ENCODE data around the gene PYGO2. TPM values are rescaled to one million over a fixed set of nuclear protein-coding genes. Genes with fewer than 3 reads are reported as not detected.

PYGO2 gene
- polyA plus RNA-seq, 4 donors: 46.9 to 52.2 (median 50.7) TPM

DNA sequence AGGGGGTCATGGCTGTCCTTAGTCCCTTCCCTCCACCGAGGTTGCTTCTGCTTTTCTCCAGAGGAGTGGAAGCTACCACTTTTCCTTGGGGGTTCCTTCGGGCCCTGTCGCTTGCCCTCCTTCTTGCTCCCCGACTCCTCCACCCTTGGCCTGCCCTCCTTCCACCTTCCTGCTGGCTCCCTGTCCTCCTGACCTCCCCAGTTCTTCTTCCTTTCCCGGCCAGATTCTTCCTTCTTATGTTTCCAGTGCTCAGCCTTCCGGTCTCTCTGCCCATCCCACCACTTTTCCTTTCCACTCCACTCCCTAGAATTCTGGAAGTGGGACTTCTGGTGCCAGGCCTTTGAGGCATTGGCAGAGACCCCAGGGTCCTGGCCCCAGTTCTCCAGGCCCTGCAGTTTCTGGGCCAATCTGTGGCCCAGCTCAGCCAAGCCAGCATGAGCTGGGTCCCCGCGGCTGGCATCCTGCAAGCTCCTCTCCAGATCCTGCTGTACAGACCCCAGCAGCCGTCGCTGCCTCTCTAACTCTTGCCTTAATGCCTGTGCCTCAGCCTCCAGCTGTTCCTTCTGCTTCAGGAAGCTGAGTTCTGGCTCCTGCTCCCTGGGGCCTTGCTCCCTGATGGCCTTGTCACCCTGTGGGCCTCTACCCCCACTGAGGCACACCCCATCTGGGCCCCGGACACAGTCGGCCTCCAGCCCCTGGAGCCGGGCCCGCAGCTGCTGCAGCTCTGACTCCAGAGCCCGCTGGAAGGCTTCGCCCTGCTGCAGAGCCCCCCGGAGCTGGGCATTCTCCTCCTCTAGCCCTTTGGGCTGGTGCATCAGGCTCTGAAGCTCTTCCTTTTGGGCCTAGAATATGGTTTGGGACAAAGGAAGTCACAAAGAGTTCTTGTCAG, 15.4 kb downstream of the PYGO2 start:
- DNase-seq (ENCODE audit: low read depth in 4 of 4, low spot score in 3 of 4): no peak

DNA sequence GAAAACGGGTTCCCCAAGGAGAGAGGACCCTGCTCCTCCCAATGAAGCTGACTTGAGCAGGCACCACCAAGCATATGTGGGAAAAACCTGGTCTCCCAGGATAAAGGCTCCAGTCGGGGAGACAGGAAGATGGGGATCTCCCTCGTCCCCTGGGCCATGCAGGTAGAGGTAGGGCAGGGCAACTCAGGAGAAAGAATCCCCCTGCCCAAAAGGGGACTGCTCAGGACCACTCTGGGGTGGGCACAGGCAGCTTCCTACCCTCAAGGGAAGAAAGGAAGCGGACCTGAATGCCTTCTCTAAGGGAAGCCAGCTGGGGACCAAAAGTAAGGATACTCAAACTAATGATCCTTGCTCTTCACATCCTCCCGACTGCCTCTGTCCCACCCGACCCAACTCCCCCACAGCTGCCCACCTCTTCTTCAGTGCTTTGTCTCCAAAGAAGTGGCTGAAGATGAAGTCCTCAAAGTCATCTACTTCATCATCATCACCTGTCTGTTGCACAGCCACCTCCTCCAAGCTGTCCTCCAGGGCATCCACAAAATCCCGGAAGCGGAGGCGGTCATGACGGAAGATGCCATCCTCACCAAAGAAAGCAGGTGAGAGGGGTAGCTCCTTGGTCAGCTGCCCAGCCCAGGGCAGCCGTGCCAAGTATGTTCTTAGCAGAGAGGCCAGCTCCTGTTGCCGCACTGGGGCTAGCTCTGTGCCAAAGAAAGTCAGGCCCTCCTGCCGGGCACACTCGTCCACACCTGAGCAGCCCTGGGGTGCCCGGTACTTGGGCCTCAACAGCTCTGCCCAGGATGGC, 16.2 kb downstream of the PYGO2 start:
- no peak for DNase-seq (ENCODE audit: low read depth in 4 of 4, low spot score in 3 of 4)

DNA sequence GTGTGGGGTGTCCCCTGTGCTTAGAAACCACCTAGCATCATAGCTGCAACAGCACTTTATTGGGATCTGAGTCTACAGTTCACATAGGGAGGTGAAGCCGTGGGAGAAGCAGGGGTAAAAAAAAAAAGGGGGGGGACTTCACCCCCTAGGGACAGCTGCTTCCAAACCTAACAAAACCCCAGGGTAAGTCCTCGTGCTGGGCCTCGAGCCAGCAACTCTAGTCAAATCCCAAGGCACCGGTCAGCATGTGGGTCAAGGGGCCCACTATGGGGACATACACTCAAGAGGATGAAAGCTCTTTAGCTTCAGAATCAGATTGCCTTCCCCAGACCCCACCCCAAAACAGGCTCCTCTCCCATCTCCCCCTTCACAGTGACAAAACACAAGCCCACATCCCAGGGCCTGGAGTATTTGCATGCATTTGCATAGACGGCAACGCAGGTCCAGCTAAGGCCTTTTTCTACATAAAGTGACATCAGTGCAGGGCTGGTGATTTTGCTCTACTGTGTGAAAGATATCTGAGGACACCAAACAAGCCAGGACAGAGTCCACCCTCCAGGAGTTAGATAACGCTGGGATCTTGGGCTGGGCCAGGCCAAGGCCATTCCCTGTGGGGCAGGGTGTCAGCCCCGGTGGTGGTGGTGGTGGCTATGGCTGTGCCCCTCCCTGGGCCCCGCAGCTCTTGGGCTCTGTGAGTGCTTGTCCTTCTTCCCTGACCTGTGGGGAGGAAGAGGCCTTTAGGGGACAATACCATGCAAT, 17.0 kb downstream of the PYGO2 start:
- no peak for DNase-seq (ENCODE audit: low read depth in 4 of 4, low spot score in 3 of 4)

DNA sequence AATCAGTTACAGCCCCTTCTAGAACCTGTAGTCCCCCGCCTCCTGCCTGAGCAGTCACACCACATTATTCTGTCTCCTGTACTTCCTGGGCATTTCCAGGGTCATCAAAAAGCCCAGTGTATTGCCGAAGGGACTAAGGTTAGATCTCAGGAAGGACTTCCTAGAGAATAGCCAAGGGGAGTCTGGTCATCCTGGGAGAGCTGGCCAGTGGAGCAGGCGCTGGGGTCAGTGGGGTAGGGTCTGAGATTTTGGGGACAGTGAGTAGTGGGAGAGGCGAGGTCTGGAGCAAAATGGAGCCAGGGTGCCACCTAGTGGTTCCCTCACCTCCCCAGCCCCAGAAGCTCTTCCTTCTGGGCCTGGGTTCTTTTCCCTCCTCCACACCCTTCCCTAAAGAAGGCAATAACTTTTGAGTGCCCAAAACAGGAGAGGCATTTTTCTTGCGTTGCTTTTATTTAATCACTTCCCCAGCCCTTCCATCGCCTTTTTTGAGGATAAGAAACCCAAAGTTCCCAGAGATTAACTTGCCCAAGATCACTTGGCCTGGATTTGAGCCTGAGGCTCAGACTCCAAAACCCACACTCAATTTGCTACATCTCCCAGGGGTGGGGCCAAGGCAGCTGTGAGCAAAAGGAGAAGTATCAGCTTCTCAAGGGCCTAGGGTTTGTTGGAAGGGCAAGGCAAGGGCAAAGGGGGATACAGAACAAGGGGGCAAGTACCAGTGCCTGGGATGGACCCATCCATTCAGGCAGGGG, 17.8 kb downstream of the PYGO2 start:
- no peak for DNase-seq (ENCODE audit: low read depth in 4 of 4, low spot score in 3 of 4)

DNA sequence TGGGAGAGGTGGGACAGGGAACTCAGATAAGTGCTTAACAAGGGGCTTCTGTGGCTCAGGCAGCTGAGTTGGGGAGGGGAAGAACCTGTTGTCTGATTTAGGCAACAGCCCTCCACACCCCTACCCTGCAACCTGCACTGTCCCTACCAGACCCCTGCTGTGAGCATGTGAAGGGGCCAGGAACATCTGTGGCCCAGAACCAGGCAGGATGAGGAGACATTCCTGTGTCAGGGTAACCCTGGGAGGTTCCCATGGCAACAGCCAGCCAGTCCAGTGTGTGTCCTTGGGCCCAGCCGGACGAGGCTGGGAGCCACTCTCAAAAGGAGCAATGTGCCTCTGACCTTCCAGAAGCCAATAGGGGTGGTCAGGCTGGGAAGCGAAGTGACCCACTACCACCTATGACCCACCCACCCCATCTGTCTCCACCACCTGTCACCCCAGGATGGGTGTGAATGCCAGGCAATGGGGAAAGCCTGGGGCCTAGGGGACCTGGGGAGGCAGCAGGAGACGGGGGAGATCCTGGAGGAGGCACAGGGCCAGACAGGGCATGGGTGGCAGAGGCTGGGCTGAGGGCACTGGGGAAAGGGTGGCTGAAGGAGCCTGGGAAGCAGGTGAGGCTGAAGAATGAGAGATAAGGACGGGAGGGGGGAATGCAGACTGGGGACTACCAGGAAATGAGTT, 20.1 kb downstream of the PYGO2 start:
- DNase-seq (ENCODE audit: low read depth in 4 of 4, low spot score in 3 of 4): no peak

DNA sequence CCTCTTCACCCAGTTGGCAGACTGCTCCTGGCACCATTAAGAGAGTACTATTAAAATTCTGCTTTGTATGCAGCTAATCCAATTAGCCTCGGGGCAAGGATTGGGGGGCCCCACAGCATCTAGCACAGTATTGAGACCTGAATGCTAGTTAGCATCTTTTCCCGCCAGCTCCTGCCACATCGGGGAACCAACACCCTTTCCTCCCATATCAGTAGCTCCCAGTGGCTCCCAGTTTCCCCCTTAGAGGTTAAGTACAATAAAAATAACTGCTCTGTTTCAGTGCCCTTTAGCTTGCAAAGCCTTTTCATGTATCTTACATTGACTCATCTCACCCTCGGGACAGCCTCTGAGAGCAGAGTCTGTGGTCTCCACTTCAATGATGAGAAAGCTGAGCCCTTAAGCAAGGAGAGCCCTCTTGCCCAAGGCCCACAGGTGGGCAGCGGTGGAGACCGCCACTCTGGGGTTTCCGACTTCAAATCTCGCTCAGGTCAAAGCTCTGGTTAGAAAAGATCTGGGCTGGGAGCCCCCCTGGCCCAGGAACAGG, 20.9 kb downstream of the PYGO2 start:
- no peak for DNase-seq (ENCODE audit: low read depth in 4 of 4, low spot score in 3 of 4)

DNA sequence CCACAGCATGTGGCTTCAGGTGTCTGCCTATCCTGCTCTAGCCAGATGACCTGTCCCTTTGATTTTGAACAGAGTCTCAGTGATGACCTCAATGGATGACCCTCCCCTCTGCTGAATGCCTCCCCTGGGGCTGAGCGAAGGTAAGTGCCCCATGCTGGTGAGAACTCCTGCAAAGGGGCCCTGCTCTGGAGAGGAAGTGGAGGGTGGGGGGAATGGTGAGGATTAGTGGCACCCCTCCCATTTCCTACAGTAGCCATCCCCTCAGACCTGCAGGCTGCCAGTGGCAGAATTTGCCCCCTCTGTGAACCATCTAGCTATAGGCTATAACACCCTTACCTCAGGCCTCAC, 21.4 kb downstream of the PYGO2 start:
- DNase-seq (ENCODE audit: low read depth in 4 of 4, low spot score in 3 of 4): no peak

DNA sequence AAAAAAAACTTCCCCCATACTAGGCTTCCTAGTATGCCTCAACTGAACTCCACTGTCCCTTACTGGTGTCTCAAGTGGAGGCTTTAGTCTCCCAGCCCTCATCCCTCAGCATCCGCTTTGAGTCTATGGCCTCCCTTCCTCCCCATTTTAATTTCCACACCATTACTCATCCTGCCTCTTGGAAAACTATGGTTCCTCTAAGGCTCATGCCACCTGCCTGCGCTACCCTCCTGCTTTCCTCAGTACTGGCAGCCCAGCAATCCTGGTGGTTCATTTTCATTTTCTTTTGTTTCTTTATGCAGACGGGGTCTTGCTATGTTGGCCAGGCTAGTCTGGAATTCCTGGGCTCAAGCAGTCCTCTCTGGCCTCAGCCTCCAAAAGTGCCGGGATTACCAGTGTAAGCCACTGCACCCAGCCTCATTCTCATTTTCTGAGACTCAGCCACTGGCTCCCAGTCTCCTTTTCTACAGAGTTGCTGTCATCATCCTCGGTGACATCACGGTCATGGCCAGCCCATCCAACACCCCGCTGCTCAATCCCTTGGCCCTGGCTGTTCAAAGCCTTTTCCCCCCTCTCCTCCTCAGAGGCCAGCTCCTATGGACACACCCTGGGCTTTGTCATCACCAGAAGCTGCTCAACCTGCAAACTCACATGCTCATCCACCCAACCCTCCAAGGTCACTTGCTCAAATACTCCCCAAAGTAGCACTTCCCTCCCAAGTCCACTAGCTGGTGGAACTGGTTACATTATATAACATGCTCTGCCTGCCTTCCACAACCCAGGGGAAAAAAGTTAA, 22.8 kb downstream of the PYGO2 start:
- DNase-seq (ENCODE audit: low read depth in 4 of 4, low spot score in 3 of 4): no peak

DNA sequence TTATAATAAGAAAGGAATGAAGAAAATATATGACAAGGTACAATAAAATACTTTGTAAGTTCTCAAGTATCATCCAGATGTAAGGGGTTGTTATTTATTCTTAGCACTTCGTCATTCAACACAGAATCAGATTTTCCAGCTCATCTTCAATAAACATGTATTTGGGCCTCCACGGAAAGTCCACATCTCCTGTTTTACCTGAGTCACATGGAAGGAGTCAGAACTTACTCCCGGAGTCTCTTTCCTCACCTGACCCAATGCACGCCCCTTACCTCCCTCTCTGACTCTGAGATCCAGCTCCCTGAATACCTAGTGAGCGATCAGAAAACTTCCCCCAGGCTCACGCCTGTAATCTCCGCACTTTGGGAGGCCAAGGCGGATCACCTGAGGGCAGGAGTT, 23.6 kb downstream of the PYGO2 start:
- DNase-seq (ENCODE audit: low read depth in 4 of 4, low spot score in 3 of 4): no peak

DNA sequence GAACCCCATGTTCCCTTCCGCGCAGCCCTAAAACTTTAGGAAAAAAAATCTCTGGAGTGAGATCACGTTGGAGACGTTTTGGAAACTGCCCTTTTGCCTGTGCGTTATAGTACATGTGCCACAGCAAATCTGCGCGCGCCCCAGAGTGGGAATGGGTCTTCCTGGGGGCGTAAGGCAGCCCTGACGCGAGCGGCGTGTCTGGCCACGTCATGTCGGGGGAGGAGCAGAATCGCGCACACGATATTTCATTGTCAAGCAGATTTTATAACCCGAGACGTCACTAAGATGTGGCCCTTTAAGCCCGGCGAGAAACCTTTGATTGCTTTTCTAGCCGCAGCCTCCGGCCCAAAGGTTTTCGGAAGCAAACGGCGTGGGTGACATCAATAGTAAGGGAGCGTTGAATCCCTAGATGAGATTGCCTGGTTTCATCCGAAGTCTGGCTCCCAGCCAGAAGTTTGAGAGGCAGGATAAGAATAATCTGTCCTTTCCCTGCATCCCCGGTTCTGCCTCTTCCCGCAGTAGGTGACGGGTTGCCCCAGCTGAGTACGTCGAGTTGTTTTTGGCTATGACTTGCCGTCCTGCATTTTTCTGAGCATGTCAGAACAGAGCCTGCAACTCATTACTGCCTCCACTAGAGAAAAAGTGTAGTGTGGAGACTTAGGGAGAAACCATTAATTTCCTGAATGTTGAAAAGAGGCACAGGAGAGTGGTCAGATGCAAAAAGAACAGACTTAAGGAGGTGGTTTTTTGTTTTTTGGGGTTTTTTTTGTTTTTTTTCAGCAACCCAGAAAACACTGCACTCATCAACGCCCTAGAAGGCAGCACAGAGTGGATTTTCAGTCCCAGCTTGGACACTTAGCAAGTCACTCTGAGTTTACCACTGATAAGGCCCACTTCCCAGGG, 24.2 kb downstream of the PYGO2 start:
- peak; percentile 89 to 94 (median 90) for DNase-seq (ENCODE audit: low read depth in 4 of 4, low spot score in 3 of 4)

DNA sequence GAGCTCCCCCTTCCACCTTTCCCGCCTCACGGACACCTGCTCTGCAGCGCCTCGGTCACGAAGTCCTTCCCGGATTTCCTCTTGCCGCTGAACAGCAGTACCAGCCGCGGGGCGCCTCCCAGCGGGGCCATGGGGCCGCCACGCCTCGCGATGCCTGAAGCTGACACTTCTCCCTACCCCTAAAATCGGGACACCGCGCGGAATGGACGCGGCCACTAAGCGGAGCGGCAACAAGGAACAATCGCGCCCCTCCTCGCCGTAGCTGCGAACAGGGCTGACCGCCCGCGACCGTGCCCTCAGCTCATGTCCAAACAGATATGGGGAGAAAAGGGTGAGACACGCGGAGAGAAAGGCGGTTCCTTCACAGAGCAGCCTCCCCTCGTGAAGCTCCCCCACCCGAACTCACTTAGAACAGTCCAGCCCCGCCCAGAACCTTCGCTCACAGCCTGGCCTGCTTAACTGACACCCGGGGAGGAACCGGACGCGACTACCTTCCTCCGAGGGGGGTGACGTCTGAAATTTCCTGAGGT, 25.0 kb downstream of the PYGO2 start, which contains the start of gene PMVK:
Gene PMVK, minus strand, starts transcription at position 165 of the 530 bp plus-strand sequence. Its CDS starts 34 bp downstream, at position 131.
- DNase-seq (ENCODE audit: low read depth in 4 of 4, low spot score in 3 of 4): peak; percentile 93 to 98 (median 95)

DNA sequence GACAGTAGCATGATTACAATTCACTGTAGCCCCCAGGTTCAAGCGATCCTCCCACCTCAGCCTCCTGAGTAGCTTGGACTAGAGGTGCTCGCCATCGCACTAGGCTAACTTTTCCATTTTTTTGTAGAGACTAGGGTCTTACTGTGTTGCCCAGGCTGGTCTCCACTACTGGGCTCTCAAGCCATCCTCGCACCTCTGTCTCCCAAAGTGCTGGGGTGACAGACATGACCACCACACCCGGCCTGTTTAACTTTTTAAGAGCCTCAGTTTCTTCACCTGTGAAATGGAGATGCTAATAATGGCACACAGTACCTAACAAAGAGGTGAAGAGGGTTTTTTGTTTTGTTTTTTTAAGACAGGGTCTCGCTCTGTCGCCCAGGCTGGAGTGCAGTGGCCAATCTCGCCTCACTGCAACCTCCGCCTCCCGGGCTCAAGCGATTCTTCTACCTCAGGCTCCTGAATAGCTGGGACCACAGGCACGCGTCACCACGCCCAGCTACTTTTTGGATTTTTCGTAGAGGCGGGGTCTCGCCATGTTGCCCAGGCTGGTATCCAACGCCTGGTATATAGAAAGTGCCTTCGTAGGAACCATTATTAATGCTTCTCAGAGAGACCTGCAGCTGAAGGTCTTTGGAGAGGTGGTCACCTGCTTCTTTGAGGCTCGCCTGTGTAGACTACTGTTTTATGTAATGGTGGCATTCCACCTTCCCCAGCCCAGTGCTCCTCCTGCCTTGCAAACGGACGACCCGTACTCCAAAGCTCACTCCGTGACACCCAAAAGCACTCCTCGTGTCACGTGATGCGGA, 25.6 kb downstream of the PYGO2 start:
- DNase-seq (ENCODE audit: low read depth in 4 of 4, low spot score in 3 of 4): no peak

DNA sequence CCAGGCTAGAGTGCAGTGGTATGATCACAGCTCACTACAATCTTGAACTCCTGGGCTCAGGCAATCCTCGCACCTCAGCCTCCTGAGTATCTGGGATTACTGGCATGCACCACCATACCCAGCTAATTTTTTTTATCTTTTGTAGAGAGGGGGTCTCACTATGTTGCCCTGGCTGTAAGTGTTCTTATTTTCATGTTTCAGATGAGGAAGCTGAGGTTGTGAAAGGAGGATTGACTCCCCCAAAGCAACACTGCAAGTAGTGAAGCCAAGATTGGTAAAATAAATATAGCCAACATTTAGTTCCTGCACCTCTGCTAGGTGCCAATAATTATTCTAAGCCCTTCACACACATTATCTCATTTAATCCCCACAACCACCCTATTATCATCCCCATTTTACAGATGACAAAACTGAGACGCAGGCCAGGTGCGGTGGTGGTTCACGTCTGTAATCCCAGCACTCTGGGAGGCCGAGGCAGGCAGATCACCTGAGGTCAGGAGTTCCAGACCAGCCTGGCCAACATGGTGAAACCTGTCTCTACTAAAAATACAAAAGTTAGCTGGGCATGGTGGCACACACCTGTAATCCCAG, 27.1 kb downstream of the PYGO2 start:
- no peak for DNase-seq (ENCODE audit: low read depth in 4 of 4, low spot score in 3 of 4)

DNA sequence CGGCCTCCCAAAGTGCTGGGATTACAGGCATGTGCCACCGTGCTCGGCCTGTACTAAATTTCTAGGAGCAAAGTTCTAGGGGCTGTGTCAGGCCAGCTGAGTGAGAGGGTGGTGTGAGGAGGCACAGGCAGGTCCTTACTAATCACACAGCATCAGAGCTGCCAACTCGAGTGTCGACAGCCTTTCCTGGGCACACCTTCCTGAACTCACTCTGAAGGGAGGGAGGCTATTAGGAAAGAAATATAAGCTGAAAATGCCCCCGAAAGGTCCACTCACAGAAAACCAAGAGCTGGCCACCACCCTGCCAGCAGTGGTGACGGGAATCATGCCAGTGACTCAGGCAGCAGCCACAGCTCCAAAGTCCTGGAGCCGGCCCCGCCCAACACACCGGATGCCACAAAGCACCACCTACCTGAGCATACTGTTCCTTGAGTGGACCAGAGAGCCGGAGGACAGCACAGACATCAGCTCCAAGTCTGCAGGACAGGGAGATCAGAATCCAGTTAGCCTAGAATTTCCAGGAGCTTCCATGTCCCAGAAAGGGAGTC, 29.6 kb downstream of the PYGO2 start:
- DNase-seq (ENCODE audit: low read depth in 4 of 4, low spot score in 3 of 4): no peak

DNA sequence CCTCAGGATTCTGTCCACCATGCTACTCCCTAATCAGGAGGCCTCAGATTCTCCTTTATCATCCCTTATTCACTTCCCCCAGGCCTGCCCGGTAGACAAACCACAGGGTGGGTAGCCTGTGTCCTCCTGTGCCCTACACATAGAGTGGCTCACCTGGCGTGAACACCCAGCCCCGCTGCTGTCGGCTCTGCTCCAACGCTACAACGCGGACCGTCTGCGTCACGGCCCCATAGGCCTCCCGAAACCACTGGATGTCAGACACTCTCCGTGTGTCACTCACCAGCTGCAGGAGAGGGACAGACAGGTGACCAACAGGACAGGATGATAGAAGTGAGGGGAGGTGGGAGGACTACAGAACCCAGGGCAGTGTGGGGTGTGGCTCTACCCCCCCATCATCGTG, 35.4 kb downstream of the PYGO2 start:
- no peak for DNase-seq (ENCODE audit: low read depth in 4 of 4, low spot score in 3 of 4)

Data from right renal pelvis (tissue), 4 donors.